ENCODE data around the gene CLCA4.
"Not testable (repeated sequence)": the region's sequence is repeated elsewhere in the genome, so short reads cannot be mapped to it uniquely, and the experiment has no call there.

The CLCA4 gene

GRCh38 chr1:86537928-86538695, 8.8 kb upstream of the CLCA4 start:
- no peak for DNase-seq

- DNase-seq, result no peak
Measured at GRCh38 chr1:86538775-86539174, 8.1 kb upstream of the CLCA4 start.

- DNase-seq, result no peak
Measured at GRCh38 chr1:86541859-86542258, 5.0 kb upstream of the CLCA4 start.

- no peak for DNase-seq
Measured at GRCh38 chr1:86542631-86543030, 4.2 kb upstream of the CLCA4 start.

- no peak for DNase-seq
Measured at GRCh38 chr1:86548839-86549238, 2.0 kb downstream of the CLCA4 start.

- DNase-seq, result no peak
Measured at GRCh38 chr1:86551305-86551704, 4.4 kb downstream of the CLCA4 start.

GRCh38 chr1:86552376-86552775, 5.5 kb downstream of the CLCA4 start:
- no peak for DNase-seq

GRCh38 chr1:86557739-86558138, 10.9 kb downstream of the CLCA4 start:
- DNase-seq, result no peak

- no peak for DNase-seq
Measured at GRCh38 chr1:86563849-86564248, 17.0 kb downstream of the CLCA4 start.

GRCh38 chr1:86567341-86567740, 20.5 kb downstream of the CLCA4 start:
- DNase-seq, result no peak

GRCh38 chr1:86567878-86568277, 21.0 kb downstream of the CLCA4 start:
- DNase-seq, result no peak

GRCh38 chr1:86573763-86574484, 27.0 kb downstream of the CLCA4 start:
- DNase-seq, result no peak

GRCh38 chr1:86581231-86581630, 34.4 kb downstream of the CLCA4 start:
- DNase-seq, result no peak

- no peak for DNase-seq
Measured at GRCh38 chr1:86582161-86582560, 35.3 kb downstream of the CLCA4 start.

GRCh38 chr1:86583032-86583431, 36.2 kb downstream of the CLCA4 start:
- no peak for DNase-seq

GRCh38 chr1:86583593-86583992, 36.7 kb downstream of the CLCA4 start:
- no peak for DNase-seq

GRCh38 chr1:86594284-86594770, 47.4 kb downstream of the CLCA4 start:
- no peak for DNase-seq

- no peak for DNase-seq
Measured at GRCh38 chr1:86596224-86596623, 49.3 kb downstream of the CLCA4 start.

GRCh38 chr1:86596741-86597290, 49.9 kb downstream of the CLCA4 start:
- DNase-seq, result no peak

GRCh38 chr1:86606080-86606479, 59.2 kb downstream of the CLCA4 start:
- not testable (repeated sequence) for DNase-seq

GRCh38 chr1:86616433-86616832, 69.6 kb downstream of the CLCA4 start:
- no peak for DNase-seq

- DNase-seq, result no peak
Measured at GRCh38 chr1:86616871-86617270, 70.0 kb downstream of the CLCA4 start.

GRCh38 chr1:86618358-86618757, 71.5 kb downstream of the CLCA4 start:
- DNase-seq, result no peak

GRCh38 chr1:86619313-86619712, 72.4 kb downstream of the CLCA4 start:
- DNase-seq, result no peak
